Measurements from ENCODE around the gene PLEKHB1. TPM values are rescaled to one million over a fixed set of nuclear protein-coding genes. Genes with fewer than 3 reads are reported as not detected.

PLEKHB1 gene
- total RNA-seq (2014; rRNA removed; shearing (Covaris generic)): 5.8 and 8.1 TPM in 2 replicates

GRCh38 chr11:73645972-73646631 lies at the start of gene PLEKHB1:
Gene PLEKHB1 (plus strand): TSS chr11:73646581. CDS start chr11:73646609, 28 bp downstream.

GRCh38 chr11:73597956-73598718 lies 48.2 kb upstream of the PLEKHB1 start, which contains the start of gene FAM168A:
Gene FAM168A (minus strand): TSS chr11:73598112. CDS start chr11:73468474, 129,638 bp downstream.

Other genes with a start within 250 kb of the PLEKHB1 start
- 16.9 TPM in 2 replicates for gene FAM168A, start 48.5 kb upstream of the PLEKHB1 start, total RNA-seq (2014; rRNA removed; shearing (Covaris generic))
- 36.0 and 44.6 TPM in 2 replicates for gene RAB6A, start 114.5 kb downstream of the PLEKHB1 start, total RNA-seq (2014; rRNA removed; shearing (Covaris generic))
- gene MRPL48, start 141.3 kb downstream of the PLEKHB1 start, total RNA-seq (2014; rRNA removed; shearing (Covaris generic)): 47.3 and 67.3 TPM in 2 replicates
- gene COA4, start 230.3 kb downstream of the PLEKHB1 start, total RNA-seq (2014; rRNA removed; shearing (Covaris generic)): 302 and 335 TPM in 2 replicates
- 12.7 and 14.4 TPM in 2 replicates for gene PAAF1, start 230.4 kb downstream of the PLEKHB1 start, total RNA-seq (2014; rRNA removed; shearing (Covaris generic))